GM18517 (cell line): ENCODE results near the gene TMEM117.
"Not testable (repeated sequence)": the region's sequence is repeated elsewhere in the genome, so short reads cannot be mapped to it uniquely, and the experiment has no call there.

Source experiments
- ATAC-seq: cut with Tn5 transposase; IDR thresholded peaks from one replicate; pipeline ENCODE4 v1.9.1; 2021; ENCODE audit warnings: mild to moderate bottlenecking, moderate library complexity; ENCODE audit not compliant: unreplicated experiment

TMEM117 gene

DNA sequence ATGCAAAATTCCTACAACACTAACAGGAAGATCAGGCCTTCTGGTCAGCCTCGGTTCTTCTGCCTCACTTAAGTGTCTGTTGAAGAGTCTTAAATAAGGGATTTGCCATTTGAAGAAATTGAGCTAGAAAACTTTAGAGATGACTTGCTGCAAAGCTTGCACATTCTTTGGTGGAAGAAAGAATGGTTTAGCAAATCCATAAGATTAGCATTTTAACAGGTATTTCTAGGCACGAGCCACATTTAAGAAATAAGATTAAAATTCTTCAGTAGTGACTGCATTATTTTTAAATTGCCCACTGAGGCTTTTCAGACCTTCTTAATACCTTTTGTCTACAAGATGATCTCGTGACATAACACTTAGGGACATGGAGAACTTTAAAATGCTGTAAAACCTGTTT lies 327.1 kb downstream of the TMEM117 start:
- ATAC-seq = no peak

DNA sequence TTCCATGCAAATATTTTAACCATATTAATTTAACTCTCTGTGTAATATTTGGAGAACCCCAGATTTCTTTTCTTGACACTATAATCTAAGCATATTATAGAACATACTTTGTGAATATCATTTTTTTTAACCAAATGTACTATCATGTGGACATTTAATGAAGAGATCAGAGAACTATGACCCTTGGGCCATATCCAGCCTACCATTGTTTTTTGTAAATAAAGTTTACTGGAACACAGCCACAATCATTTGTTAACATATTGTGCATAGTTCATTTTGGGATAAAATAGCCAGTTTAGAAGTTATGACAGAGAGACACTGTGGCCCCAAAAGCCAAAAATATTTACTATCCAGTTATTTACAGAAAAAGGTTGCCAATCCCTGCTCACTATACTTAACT lies 338.2 kb downstream of the TMEM117 start:
- no peak for ATAC-seq

GRCh38 chr12:44184499-44185206 lies 348.8 kb downstream of the TMEM117 start:
- ATAC-seq = no peak

DNA sequence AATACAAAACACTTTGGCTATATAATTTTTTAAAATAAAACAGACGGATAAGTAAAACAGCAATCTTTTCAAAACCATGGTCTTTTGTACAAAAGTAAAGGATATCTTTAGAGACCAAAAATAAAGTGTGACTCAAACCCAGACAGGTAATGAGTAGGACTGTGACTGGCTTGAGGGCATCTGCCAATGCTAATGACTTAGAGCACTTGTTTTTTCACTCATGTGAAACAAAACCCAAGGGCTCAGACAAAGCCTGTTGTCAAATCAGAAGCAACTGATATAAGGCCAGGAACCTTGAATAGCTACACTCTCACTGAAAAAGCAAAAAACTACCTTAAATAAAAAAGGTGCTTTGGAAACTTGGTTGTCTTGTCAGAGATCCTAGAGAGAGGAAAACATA lies 357.4 kb downstream of the TMEM117 start:
- ATAC-seq = peak; percentile 99

DNA sequence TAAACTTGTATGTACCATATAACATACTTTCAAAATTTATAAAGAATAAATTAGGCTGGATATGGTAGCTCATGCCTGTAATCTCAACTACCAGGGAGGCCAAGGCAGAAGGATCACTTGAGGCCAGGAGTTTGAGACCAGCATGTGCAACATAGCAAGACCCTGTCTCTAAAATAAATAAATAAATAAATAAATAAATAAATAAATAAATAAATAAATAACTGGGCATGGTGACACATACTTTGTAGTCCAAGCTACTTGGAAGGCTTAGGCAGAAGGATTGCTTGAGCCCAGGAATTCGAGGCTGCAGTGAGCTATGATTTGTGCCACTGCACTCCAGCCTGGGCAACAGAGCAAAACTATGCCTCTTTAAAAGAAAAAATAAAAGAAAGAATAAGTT lies 359.8 kb downstream of the TMEM117 start:
- not testable (repeated sequence) for ATAC-seq

DNA sequence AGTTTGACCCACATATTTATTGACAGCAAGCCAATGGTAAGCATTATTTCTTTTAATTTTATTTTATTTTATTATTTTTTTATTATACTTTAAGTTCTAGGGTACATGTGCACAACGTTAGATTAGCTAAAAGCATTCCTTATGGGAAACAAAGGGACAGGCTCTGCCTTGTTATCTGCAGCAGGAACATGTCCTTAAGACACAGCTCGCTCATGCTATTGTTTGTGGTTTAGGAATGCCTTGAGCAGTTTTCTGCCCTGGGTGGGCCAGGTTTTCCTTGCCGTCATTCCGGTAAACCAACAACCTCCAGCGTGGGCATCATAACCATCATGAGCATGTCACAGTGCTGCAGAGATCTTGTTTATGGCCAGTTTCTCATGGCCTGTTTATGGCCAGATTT lies 370.2 kb downstream of the TMEM117 start:
- no peak for ATAC-seq

DNA sequence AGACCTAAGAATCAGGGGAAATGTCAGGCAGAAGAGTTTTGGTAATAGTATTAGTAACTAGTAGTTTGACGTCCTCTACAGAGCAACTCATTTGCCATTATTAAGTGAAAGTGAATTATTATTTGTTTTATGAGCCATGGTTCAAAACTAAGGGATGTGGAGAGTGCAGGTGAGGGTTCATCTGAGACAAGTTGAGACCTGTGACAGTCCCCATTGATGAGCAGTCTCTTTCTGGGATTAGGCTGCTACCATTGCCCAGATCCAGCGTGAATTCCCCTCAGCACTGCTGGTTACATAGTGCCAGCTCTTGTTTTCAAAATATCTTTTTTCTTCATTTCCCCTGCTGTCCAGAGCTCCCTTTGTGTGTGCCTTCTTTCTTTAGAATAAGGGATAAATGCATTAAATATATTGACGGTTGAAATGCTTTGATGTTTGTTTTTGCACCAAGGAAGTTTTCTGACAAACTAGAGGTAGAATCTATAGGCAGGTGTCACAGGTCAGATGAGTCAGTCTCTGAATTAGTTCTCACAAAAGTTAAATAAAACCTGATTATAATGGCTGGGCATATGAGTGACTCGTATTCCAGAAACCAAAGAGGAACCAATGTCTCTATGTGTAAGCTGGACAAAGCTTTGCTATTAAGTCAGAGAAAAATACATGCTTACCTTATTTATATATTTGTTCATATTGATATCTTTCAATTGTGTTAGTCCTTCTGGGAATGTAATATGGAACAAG lies 381.4 kb downstream of the TMEM117 start:
- ATAC-seq = no peak

GRCh38 chr12:44223736-44224135 lies 387.9 kb downstream of the TMEM117 start:
- no peak for ATAC-seq

GRCh38 chr12:44224399-44225148 lies 388.7 kb downstream of the TMEM117 start:
- no peak for ATAC-seq

DNA sequence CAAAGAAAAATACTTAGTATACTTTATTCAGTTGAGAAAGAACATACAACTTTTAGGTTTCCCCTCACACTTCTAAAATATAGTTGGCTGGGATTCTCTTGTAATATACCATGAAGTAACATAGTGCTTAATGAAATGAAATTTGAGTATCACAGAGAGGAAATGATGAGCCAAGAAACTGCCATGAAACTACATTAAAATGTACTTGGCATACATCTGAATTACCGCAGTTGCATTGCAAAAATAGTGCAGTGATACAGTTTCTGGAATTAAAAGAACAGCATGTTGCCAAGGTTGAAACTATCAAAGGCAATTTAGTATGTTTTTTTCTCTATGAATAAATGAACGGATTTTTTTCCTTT lies 389.2 kb downstream of the TMEM117 start:
- ATAC-seq = no peak

- no peak for ATAC-seq
Observed at GRCh38 chr12:44227616-44228015, 391.7 kb downstream of the TMEM117 start.

- no peak for ATAC-seq
Observed at GRCh38 chr12:44229846-44230245, 394.0 kb downstream of the TMEM117 start.

- ATAC-seq = no peak
Observed at GRCh38 chr12:44235674-44236073, 399.8 kb downstream of the TMEM117 start.

DNA sequence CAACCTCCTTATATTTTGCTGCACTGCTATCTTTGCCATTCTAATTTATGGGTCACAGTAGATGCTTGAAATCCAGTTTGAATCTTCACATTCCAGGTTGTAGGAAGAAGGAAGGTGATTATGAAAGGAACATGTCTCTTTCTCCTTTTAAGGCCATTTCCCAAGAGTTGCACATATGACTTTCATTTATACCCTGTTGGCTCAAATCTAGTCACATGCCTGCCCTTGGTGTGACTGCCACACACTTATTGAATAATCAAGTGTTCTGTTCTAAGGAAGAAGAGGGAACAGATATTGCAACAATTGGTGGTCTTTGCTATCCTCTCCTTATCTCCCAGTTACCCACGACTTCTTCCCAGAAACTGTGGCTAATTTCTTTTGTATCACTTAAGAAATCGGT lies 404.3 kb downstream of the TMEM117 start:
- no peak for ATAC-seq

- ATAC-seq = no peak
Observed at GRCh38 chr12:44245932-44246331, 410.1 kb downstream of the TMEM117 start.

- ATAC-seq = no peak
Observed at GRCh38 chr12:44246482-44247105, 410.7 kb downstream of the TMEM117 start.

DNA sequence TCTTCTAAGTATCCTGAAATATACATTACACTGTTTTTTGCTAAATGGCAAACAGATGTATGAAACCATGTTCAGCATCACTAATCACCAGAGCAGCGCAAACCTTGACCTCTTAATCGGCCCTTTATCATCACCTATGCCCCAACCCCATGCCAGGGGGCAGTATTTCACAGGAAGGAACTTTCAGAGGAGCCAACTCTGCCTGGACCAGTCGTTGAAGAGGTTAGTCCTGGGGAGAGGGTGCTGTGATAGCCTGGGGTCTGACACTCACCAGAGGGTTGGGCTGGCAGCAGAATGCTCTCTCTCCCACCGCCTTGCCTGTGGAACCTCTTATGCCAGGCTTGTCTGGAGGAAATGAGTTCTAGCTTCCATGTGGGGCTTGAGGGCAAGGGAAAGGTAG lies 411.7 kb downstream of the TMEM117 start:
- no peak for ATAC-seq

DNA sequence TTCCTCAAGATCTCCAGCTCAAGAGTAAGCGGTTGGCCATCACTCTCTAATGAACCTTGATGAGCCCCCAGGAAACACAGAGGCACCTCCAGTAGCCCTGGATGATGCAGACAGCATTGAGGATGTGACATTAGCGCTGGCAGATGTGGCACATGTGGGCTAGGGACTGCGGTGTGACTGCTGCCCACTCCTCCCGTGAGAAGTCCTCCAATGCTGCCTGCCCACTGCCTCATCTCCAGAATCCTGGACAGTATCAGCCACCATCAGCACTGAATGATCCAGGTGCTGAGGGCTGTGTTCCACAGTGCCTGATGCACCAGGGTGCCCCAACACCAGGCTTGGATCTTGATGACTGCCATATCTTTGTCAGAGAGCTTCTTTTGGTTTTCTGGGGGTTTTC lies 412.6 kb downstream of the TMEM117 start:
- ATAC-seq = no peak

DNA sequence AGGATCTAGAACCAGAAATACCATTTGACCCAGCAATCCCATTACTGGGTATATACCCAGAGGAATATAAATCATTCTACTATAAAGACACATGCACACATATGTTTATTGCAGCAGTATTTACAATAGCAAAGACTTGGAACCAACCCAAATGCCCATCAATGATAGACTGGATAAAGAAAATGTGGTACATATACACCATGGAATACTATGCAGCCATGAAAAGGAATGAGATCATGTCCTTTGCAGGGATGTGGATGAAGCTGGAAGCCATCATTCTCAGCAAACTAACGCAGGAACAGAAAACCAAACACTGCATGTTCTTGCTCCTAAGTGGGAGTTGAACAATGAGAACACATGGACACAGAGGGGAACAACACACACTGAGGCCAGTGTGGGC lies 414.6 kb downstream of the TMEM117 start:
- not testable (repeated sequence) for ATAC-seq

GRCh38 chr12:44253338-44253856 lies 417.5 kb downstream of the TMEM117 start:
- ATAC-seq = no peak

DNA sequence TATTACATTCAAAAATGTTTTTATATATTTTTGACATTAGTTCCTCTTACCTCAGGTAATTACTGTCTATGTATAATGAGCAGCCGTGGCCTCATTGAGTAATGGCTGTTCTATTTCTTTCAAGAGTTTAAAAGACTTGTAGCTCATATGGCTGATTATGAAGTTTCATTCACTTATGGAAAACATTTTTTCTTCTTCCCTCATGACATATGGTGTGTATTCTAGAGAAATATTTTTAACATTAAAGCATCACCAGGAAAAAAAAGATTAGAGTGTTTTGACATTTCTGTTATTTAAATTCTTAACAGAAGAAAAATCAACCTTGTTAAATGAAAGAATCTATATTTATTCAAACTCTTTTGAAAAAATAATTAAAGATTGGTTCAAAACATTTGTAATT lies 422.4 kb downstream of the TMEM117 start:
- no peak for ATAC-seq
